ENCODE measurements around the gene CLDN6. TPM values are rescaled to one million over a fixed set of nuclear protein-coding genes. Genes with fewer than 3 reads are reported as not detected.

CLDN6 gene
- total and polyA plus RNA-seq, 9 of the 15 experiments (the other 6 are each of a cell fraction or from before 2014, with no cell fraction given), result 0.22 to 0.75 (median 0.38) TPM; not detected in 3

- TF ChIP-seq ZNF407 (IDR thresholded peaks at IDR 0.05; ENCODE audit: low read depth), result no peak
- TF ChIP-seq E2F5 (CRISPR knock-in tag; IDR thresholded peaks at IDR 0.05), result no peak
- peak; percentile 68 for TF ChIP-seq MYNN (IDR thresholded peaks at IDR 0.05)
- no peak for TF ChIP-seq MYNN (CRISPR knock-in tag; IDR thresholded peaks at IDR 0.05)
- no peak for TF ChIP-seq MXI1 (IDR thresholded peaks at IDR 0.05; ENCODE audit: low read depth, low read length)
- TF ChIP-seq ZMIZ1 (IDR thresholded peaks at IDR 0.05; ENCODE audit: low read depth in 2 of 2, low read length in 2 of 2), result 0 out of 4 replicates have a peak, but pooled peaks of 1 of the 2 experiments have one; percentile 11
- TF ChIP-seq KDM2B (CRISPR knock-in tag; IDR thresholded peaks at IDR 0.05), result no peak
- TF ChIP-seq NKRF (IDR thresholded peaks at IDR 0.05; ENCODE audit: borderline replicate concordance), result peak; percentile 41; the same call in 1 of the 2 replicates
- peak; percentile 58; the same call in 1 of the 2 replicates for TF ChIP-seq GATAD2A (IDR thresholded peaks at IDR 0.05)
- TF ChIP-seq ZBTB7A (IDR thresholded peaks at IDR 0.05; ENCODE audit: borderline replicate concordance, control insufficient read depth, low read depth, low read length), result no peak
- TF ChIP-seq ELF2 (CRISPR knock-in tag; IDR thresholded peaks at IDR 0.05), result no peak
- TF ChIP-seq KAT2B (IDR thresholded peaks at IDR 0.05; ENCODE audit: low read depth, low read length), result no peak
- no peak for TF ChIP-seq PHF21A (IDR thresholded peaks at IDR 0.05; ENCODE audit: borderline replicate concordance, low read depth)
Observed at GRCh38 chr16:3007957-3008689, 9.9 kb downstream of the CLDN6 start (continued).

Data from K562 (cell line).